ENCODE results near the gene MCM3AP. TPM values are rescaled to one million over a fixed set of nuclear protein-coding genes. Genes with fewer than 3 reads are reported as not detected.

The MCM3AP gene
- total RNA-seq, 4 donors from 2014 or later: 58.6 to 89.2 (median 81.9) TPM

DNA sequence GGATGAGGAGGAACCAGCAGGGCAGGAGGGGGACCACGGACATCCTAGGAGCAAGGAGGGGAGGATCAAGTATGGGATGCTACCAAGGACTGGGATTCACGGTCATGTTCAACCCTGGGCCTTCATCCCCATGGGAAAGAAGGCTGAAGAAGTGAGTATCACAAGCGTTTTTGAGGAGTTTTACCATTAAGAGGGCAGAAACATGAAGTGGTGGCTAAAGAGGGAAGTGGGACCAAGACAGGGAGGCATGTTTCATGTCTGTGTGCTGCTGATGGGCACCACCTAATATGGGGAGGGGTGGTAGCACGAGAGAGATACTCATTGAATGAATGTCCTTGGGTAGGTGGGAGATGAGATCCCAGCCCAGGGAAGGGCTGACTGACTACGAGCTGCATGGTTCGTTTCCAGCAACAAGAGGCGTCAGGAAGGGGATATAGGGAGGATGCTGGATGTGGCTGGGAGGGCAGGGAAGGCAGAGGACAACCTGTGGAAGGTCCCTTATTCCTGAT is 45.5 kb downstream of the MCM3AP start:
- no peak overlapping the region for H3K27ac ChIP-seq (replicated peaks in 1 of 4)
- DNase-seq (ENCODE audit: extremely low spot score): no peak
- intact Hi-C loops (cut with DNase I): no loop called here
- no peaks in the 10 kb centered on the region for H3K27me3 ChIP-seq
- no peaks in the 10 kb centered on the region for H3K9me3 ChIP-seq
- TF ChIP-seq EP300 (IDR thresholded peaks at IDR 0.05) (no peak), CTCF (IDR thresholded peaks at IDR 0.05) (no peak), POLR2A (IDR thresholded peaks at IDR 0.05; ENCODE audit: low read depth) (no peak), POLR2AphosphoS5 (IDR thresholded peaks at IDR 0.05) (no peak)
- no peaks in the 10 kb centered on the region for H3K4me1 ChIP-seq
- H3K4me3 ChIP-seq: no peak overlapping the region
- WGBS: 87% methylated on average over 7 of the region's 7 CpGs
- H3K36me3 ChIP-seq: peaks cover 86 to 98% (median 94%) of the 10 kb centered on the region in 4 donors

DNA sequence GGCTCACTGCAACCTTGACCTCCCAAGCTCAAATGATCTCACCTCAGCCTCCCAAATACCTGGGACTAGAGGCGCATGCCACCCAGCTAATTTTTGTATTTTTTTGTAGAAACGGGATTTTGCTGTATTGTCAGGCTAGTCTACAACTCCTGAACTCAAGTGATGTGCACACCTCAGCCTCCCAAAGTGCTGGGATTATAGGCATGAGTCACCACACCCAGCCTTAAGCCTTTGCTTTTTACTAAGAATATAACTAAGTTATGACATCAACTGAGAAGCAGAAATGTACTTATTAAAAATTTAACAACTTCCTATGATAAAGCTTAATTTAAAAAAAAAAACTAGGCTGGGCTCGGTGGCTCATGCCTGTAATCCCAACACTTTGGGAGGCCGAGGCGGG is 47.9 kb downstream of the MCM3AP start:
- Histone ChIP-seq H3K9me3 (no peaks in the 10 kb centered on the region), H3K27me3 (no peaks in the 10 kb centered on the region), H3K36me3 (peaks cover 78 to 91% (median 84%) of the 10 kb centered on the region in 4 donors), H3K4me3 (no peak overlapping the region), H3K27ac (replicated peaks in 1 of 4) (no peak overlapping the region), H3K4me1 (no peaks in the 10 kb centered on the region)
- TF ChIP-seq EP300 (IDR thresholded peaks at IDR 0.05) (no peak), CTCF (IDR thresholded peaks at IDR 0.05) (no peak), POLR2A (IDR thresholded peaks at IDR 0.05; ENCODE audit: low read depth) (no peak)
- no peak for DNase-seq (ENCODE audit: extremely low spot score)
- intact Hi-C loops (cut with DNase I): no loop called here
- 95% methylated on average over 5 of the region's 5 CpGs for WGBS

GRCh38 chr21:46234436-46234950 is 50.9 kb downstream of the MCM3AP start:
- no peak overlapping the region for H3K27ac ChIP-seq (replicated peaks in 1 of 4)
- H3K27me3 ChIP-seq: no peaks in the 10 kb centered on the region
- peaks cover 51 to 63% (median 56%) of the 10 kb centered on the region in 4 donors for H3K36me3 ChIP-seq
- WGBS: 82% methylated on average over 5 of the region's 5 CpGs
- intact Hi-C loops (cut with DNase I): loop anchor here (5.0 kb wide), 2 partner anchors 48 to 82 kb away; no protein-coding TSS in a partner anchor
- H3K4me3 ChIP-seq: no peak overlapping the region
- DNase-seq (ENCODE audit: extremely low spot score): no peak
- TF ChIP-seq POLR2AphosphoS5 (IDR thresholded peaks at IDR 0.05) (no peak), EP300 (IDR thresholded peaks at IDR 0.05) (no peak), CTCF (IDR thresholded peaks at IDR 0.05) (no peak), POLR2A (IDR thresholded peaks at IDR 0.05; ENCODE audit: low read depth) (no peak)
- peaks cover 0 to 9% (median 5%) of the 10 kb centered on the region in 4 donors for H3K4me1 ChIP-seq
- H3K9me3 ChIP-seq: no peaks in the 10 kb centered on the region

GRCh38 chr21:46229923-46230260 is 55.5 kb downstream of the MCM3AP start:
- intact Hi-C loops (cut with DNase I): loop anchor here (2.0 to 5.0 kb wide), 5 partner anchors 43 to 259 kb away; partner anchors contain the start of gene PCNT
- WGBS: 85% methylated on average over 6 of the region's 6 CpGs
- Histone ChIP-seq H3K27me3 (no peaks in the 10 kb centered on the region), H3K36me3 (peaks cover 7 to 22% (median 18%) of the 10 kb centered on the region in 4 donors), H3K9me3 (no peaks in the 10 kb centered on the region), H3K4me1 (peaks cover 21 to 44% (median 41%) of the 10 kb centered on the region in 4 donors), H3K27ac (replicated peaks in 1 of 4) (peak overlapping the region; percentile 88 to 90 (median 89)), H3K4me3 (peak overlapping the region; percentile 78 to 96 (median 88))
- DNase-seq (ENCODE audit: extremely low spot score): no peak
- TF ChIP-seq POLR2AphosphoS5 (IDR thresholded peaks at IDR 0.05) (no peak), EP300 (IDR thresholded peaks at IDR 0.05) (no peak), POLR2A (IDR thresholded peaks at IDR 0.05; ENCODE audit: low read depth) (no peak), CTCF (IDR thresholded peaks at IDR 0.05) (no peak)

All from esophagus muscularis mucosa (tissue), 4 donors.